NCI-H510A treated with DMSO at 0.1 percent for 48 hours (cell line): Measurements from ENCODE around the gene PPP1R17.

Experiments
- DNase-seq: peaks from one replicate; lab custom pipeline; 2025; lab: John Stamatoyannopoulos, UW

PPP1R17 gene

GRCh38 chr7:31702354-31702753 lies 15.3 kb downstream of the PPP1R17 start:
- no peak for DNase-seq

GRCh38 chr7:31705377-31705776 lies 18.4 kb downstream of the PPP1R17 start:
- no peak for DNase-seq

- DNase-seq: no peak
Measured at GRCh38 chr7:31707089-31707488, 20.1 kb downstream of the PPP1R17 start.

GRCh38 chr7:31710171-31710570 lies 23.2 kb downstream of the PPP1R17 start:
- DNase-seq: no peak

- no peak for DNase-seq
Measured at GRCh38 chr7:31716355-31716754, 29.3 kb downstream of the PPP1R17 start.

- DNase-seq: no peak
Measured at GRCh38 chr7:31720366-31720765, 33.4 kb downstream of the PPP1R17 start.

- no peak for DNase-seq
Measured at GRCh38 chr7:31724696-31725095, 37.7 kb downstream of the PPP1R17 start.

- DNase-seq: no peak
Measured at GRCh38 chr7:31729195-31729804, 42.3 kb downstream of the PPP1R17 start.

- no peak for DNase-seq
Measured at GRCh38 chr7:31734456-31734855, 47.4 kb downstream of the PPP1R17 start.

GRCh38 chr7:31735991-31736982 lies 49.3 kb downstream of the PPP1R17 start:
- DNase-seq: peak; percentile 89

- no peak for DNase-seq
Measured at GRCh38 chr7:31741852-31742251, 54.8 kb downstream of the PPP1R17 start.

- peak; percentile 73 for DNase-seq
Measured at GRCh38 chr7:31744294-31744874, 57.4 kb downstream of the PPP1R17 start.

GRCh38 chr7:31747553-31747952 lies 60.5 kb downstream of the PPP1R17 start:
- DNase-seq: no peak

GRCh38 chr7:31748084-31748483 lies 61.1 kb downstream of the PPP1R17 start:
- DNase-seq: no peak

- DNase-seq: no peak
Measured at GRCh38 chr7:31751726-31752125, 64.7 kb downstream of the PPP1R17 start.
